Renal cortex interstitium (tissue), 11 donors: Measurements from ENCODE around the gene NRG3. TPM values are rescaled to one million over a fixed set of nuclear protein-coding genes. Genes with fewer than 3 reads are reported as not detected.
A peak's percentile ranks its signal among the peaks of the same experiment; 100 is the strongest.

Source experiments
- DNase-seq, 11 donors: peaks; one replicate each; pipeline ENCODE4 v3.0.0-alpha.2; 2013; ENCODE audit warnings: low read depth in 9 of 11, low spot score in 4 of 11; ENCODE audit errors: extremely low read depth in 1 of 11
- polyA plus RNA-seq, 3 donors: library from polyadenylated mRNA; unstranded; fragments of 120-200 nt; gene quantifications; one replicate each; pipeline ENCODE4 v1.2.1, GENCODE V29; 2013; ENCODE audit not compliant: insufficient read length in 3 of 3

NRG3 gene
- polyA plus RNA-seq, 3 donors = 11.8 to 16.4 (median 12.6) TPM

DNA sequence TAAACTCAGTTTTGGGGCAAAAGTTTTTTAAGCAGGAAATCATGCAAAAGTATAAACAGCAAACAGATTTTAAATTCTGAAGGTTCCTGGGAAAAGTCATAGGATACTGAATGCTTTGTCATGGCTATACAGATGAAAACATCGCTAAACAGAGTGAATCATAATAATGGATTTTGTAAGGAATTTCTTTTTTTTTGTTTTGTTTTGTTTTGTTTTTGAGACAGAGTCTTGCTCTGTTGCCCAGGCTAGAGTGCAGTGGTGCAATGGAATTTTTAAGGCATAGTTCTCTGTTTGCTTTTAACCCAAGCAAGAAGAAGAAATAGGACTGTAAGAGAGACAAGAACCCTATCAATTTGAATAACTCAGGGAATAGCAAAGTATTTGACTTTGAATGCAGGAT is 285.3 kb downstream of the NRG3 start:
- no peak for DNase-seq

DNA sequence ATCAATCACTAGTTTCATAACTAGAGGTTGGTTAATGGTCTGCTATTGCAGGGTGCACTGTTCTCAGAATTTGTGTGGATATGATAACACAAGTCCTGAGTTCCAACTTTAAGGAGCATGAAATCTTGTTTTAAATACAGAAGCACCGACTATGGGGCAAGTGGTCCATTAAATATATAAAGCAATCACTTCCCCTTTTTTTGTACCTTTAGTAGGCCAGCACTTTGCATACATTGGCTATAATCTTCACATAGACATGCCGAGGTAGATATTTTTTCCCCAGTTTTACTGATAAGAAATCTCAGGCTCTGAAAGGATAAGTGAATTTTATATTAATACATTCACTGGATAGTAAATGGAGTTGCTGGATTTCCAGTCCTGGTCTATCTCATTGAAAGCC is 286.3 kb downstream of the NRG3 start:
- no peak for DNase-seq

DNA sequence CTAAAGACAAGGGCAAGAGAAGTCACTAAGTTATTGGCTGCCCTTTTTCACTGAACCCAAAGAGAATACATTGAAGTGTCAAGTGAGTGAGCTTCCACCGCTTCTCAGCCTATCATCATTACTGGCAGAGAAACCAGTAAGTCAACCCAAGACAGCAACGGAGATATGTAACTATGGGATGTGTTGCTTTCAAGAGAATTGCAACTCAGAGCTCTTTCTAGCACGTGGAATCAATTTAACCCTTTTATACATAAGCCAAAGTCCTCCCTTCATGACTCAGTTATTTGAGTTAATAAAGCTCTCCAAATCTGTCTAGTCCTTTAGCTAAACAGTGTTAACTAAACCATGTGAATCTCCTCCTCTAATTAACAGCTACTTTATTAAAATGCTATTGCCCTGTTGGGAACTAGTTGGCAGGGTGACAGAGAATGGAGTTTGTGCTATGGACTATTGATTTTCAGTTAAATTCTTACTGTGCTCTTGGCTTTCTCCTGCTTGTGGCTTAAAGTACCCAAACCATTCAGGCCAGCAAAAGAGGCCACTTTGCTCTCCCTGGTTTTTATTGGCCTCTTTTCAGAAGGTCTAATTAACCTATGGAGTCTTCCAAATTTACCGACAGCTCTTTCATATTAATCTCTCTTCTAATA is 287.7 kb downstream of the NRG3 start:
- DNase-seq = no peak

DNA sequence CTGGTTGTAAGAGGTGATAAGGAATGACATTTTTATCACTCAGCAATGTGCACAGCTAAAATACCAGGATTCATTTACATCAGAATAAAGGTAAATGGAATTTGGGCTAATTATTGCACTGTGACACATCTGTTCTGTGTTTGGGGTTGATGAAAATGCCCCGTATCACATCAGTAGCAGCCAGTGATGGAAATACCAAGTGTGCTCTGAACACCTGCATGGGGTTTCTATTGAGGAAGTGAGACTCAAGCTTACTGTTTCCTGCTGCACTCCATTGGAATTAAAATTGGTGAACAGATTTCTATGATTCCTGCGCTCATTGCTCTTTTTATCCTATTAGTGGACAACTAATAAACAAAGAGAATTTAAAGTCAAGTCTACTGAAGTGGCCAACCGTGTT is 296.9 kb downstream of the NRG3 start:
- no peak for DNase-seq

DNA sequence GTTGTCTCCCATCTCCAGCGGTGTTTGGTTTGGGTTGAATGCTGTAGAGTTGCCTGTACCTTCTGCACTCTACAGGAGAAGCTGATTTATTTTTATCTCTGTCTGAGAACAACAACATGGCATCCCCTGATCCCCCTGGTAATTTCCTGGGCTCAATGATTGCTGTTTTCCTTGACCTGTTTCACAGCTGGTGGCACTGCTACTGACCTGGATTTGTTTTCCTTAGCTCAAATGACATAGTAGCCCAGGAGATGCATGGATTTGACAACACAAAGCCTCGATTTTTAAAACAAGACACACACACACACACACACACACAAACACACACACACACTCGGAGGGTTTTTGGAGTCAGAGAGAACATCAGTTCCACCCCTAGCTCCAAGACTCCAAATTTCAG is 301.6 kb downstream of the NRG3 start:
- DNase-seq = peak in 7 of 11 donors; percentile 13 to 54 (median 26)

DNA sequence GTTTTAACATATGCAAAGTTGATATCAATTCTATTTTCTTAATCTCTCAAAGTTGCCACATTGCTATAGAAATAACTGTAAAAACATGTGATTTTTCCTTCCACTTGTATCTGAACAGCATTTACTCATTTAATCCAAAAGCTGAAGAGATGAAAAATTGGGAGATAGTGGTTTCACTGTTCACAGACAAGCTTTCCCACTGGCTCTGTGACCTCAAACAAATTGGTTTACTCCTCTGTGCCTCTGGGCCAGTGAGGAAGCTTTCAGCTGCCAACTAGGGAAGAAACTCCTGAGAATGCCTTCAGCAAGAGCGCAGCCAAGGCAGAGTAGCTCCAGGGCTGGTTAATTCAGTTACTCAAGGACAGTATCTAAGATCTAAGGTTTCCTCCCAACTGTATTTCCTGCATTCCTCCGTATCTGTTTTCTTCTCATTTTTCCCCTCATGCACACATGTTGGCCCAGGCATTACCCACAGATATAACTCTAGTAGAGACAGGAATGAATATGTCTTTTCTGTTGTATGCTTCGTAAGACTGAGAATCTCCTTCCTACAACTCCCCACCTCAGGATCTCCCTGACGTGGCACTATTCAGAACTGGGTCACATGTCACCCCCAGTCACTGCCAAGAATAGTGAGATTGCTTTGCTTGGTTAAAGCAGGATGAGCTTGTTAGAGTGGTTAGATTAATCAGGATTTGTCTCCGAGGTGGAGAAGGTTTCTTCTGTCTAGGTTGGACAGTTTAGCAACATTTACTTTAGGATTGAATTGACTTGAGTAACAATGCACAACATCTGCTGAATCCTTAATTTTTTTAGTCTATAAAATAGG is 315.7 kb downstream of the NRG3 start:
- DNase-seq = peak in 3 of 11 donors; percentile 2 to 24 (median 24)

DNA sequence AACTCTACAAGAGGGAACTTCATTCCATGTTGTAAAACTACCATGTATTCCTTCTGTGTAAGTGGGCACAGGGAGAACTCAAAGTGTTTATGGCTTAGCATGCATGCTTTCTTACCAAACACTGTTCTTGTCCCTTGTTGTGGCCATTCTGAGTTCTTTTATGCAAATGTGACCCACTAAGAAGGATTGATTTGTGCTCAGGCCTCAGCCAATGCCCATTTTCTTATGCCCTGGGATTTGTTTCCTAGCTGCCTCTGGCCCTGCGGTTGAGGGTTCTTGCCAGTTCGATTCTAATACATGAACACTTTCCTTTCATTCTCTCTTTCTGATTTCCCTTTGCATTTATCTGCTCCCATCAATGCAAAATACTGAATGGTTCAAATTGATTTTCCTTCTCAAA is 316.7 kb downstream of the NRG3 start:
- DNase-seq = no peak

DNA sequence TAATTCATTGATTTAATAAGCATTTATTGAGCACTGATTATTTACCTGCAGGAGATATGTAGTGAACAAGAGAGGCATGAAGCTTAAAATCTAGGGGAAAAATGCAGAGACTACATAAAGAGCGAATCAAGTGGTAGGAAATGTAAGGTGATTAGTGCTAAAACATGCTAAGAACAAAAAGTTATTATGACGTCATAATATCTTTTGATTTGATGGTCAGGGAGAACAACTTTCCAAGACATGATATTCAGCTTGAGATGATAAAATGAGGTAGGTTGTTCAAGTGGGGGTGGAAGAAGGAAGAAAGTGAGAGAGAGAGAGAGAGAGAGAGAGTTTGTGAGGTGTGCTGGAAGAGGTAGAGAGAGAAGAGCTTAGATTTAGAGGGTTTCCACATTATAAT is 317.7 kb downstream of the NRG3 start:
- DNase-seq = no peak

DNA sequence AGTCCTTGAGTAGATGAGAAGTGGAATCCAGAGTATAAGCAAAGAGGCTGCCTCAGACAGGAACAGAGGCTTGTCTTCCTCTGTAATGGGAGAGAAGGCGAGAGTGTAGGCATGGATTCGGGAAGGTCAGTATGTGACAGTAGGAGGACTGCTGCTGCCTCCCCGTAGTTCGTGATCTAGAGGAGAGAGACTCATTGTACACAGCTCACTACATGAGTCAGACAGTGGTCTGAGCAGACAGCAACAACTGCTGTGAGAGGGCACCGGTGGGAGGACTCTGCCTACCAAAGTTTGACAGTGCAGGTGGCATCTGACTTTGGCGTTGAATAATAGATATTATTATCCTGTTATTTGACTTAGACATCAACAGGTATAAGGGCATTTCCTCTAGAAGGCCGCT is 319.4 kb downstream of the NRG3 start:
- no peak for DNase-seq

DNA sequence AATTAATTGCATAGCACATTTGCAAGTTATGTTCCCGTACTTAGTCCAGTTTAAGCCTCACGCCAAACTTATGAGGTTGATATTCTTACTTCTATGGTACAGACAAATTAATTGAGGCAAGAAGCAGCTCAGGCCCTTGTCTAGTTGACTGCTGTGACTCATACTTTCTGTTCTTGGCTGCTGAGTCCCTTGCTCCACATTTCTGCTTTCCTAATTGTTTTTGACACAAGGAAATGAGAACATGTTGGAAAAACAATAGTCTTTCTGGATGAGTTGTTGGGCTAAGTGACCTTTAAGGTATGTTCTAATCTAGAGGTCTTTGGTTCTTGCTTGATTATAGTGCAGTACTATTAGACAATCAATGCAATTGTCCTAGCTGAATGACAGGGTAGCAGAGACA is 331.8 kb downstream of the NRG3 start:
- DNase-seq = no peak

DNA sequence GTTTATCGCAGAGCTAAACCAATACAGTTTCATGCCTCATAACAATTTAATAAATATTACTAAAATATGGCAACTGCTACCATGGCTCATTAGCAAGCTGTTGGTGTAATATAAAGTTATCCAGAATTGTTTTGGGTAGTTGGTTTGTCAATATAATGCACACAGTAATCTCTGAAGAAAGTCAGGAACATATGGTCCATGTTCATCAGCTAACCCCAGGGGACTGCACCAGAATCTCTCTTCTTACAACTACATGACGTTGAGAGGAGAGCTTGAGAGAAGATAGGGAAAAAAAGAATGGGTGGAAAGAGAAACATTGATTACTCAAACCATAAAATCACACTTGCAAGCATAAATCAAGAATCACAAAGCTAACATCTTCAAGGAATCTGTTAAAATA is 333.7 kb downstream of the NRG3 start:
- DNase-seq = no peak

DNA sequence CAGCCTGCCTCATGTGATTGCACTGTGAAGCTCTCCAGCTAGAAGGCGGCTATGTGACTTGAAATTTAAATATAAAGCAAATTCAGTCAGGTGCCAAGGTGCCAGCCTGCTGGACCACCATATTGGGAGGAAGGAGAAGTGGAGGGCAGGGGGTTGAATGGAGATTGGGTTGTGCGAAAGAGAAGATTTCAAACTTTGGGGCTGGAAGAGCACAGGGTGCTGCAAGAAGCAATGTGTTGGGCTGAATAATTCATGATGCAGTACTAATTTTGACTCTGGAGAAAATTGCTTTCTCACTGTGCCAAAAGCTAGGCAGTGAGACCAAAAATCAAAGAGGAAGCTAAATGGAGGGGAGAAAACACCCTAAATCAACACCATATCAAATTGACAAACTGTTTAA is 335.3 kb downstream of the NRG3 start:
- no peak for DNase-seq

DNA sequence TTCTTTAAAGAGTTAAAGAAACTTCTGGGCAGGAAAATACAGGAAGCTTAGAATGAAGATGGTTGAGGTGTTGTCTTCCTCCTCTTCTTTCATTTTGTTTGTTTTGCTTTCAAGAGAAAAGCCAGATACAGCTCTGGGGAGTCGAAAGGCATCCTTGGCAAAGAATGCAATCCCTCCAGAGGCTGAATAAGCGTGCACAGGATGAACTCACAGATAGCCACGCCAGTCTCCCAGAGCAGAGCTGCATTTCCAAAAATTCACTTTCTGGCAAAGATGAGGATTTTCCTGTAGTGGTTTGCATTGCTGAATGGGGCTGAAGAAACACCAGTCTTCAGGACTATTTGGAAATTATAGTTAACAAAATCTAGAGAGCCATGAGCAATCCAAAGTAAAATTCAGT is 336.4 kb downstream of the NRG3 start:
- no peak for DNase-seq

DNA sequence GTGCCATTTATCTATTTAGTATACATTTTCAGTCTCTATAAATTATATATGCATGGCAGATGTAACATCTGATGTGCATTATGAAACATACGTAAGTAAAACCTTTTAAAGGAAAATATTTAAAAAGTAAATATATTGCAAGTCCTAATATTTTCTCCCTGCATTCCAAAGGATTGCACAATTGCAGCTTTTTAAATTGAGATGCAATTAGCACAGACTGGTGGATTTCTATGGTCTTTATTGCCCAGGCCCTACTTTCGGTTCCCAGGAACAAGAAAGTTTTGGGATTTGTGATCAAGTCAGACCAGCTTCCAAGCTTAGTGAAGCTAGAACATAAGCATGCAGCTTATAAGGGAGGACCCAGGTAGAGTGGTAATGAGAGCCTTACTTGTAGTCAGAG is 337.8 kb downstream of the NRG3 start:
- no peak for DNase-seq

DNA sequence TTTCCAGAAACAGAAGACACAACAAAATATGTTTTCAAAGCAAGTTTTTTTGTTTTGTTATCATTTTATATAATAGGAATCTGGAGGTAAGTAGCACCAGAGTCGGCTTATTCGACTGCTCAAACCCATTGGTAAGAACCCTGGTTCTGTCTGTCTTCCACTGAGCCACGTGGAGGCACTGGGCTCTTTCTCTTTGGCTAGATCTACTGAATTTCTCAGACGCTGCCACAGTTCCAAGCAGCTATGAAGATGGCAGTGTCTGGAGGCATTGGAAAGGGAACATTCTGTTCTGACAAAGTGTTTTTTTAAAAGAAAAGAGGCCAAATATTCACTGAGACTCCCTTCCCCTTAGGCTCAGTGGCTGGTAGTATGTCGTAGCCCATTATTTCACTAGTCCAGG is 338.8 kb downstream of the NRG3 start:
- DNase-seq = no peak

DNA sequence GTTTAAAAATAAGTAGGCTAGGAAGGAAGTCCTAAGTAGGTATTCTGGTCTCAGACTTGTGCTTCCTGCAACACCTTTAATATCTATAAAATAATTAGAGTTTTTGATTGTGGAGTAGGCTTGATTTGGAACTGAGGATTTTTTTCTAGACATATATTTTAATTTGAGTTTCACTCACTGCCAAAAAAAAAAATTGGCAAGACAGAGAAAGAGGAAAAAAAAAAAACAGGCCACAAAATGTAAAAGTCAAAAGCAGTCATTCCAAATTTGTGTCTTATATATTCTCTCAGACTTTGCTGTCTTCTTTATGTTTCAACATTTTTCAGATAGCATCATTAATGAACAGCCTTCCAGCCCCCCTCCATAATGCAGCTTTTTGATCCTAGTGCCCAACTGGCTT is 346.1 kb downstream of the NRG3 start:
- DNase-seq = no peak

DNA sequence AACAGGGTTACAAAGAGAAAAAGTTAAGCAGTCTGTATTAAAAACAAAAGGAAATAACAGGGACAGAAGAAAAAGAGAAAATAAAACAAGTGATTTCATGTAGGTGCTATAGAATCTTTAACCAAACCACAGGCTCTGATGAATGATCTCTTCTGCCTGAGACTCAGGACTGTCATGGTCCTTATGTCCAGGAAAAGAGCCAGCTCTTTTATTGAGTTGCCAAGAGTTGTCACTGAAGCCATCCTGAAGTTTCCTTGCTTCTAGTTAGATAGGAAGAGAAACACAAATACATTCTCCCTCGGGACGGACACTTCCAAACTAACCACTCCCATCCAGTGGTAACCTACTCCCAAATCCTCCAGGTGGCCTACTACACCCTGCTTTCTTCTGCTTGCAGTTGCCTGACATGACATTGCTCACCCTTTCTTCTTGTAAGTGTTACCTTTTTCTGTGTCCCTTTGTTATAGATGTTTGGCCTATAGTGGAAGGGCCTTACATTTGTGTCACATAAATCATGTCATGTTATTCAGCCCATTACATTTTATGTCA is 346.7 kb downstream of the NRG3 start:
- DNase-seq = no peak

DNA sequence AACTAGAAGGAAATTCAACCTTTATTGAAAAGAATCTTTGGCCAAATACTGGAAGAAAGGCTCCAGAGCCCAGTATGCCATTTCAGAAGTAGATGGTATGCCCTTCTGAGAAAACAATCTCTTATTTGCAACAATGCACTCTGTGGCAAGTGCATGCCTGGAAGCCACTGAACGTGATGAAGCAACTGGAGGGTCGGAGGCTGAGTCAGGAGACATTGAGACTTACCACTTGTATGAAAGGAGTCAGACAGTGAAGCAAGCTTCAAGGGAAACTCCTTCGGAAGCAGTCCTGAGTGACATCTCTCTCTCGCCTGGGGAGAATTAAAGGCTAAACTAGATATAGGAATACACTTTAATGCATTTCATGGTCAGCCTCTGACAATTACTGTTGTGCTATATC is 353.7 kb downstream of the NRG3 start:
- DNase-seq = no peak

DNA sequence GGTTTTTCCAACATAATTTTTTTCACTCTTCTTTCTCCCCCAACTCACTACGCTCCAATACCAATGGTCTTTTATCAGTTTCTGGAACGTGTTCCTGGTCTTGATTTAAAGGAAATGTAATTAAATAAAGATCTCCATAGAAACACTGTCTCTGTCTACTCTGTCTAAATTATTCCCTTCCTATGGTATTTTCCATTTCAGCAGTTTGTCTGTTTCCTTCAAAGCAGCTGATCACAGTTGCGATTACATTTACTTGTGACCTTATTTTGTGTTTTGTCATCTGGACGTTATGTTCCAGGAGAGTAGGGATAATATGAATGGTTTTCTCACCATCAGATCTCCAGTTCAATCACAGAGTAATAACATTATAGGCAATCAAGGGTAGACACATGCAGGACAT is 359.2 kb downstream of the NRG3 start:
- no peak for DNase-seq

DNA sequence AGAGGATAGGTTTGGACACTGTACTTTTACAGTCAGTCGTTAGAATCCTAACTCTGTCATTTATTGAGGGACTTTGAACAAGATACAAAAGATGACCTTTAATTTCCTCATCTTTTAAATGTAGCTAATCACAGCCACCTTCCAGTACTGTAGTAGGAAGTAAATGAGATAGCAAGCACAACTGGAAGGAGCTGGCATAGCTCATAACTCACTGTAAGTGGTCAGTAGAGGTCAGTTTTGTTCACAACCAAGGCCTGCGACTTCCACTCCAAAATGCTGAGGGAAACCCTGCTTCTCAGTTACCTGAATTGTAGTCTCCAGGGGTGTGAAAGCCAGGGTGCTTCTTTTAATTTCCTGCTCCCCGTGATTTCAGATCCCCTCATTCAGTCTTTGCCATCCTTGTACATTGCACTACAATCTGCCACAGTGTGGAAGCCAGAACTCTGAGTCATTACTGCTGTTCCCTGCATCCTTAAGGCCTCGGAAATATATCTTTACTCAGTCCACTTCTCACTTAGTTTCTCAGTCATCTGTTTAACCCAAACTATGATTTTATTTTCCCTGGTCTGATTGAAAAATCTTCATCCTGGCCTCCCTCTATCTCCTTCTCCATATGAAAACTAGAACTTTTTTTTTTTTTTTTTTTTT is 361.2 kb downstream of the NRG3 start:
- DNase-seq = no peak
